ENCODE measurements around the gene SURF6.

The SURF6 gene

GRCh38 chr9:133282464-133283238 is 53.3 kb downstream of the SURF6 start:
- DNase-seq, result no peak

- no peak for DNase-seq
Measured at GRCh38 chr9:133280392-133280791, 55.6 kb downstream of the SURF6 start.

Measured in CD4-positive, alpha-beta T cell treated with Interleukin-21 for 1 hour (primary cell).